Suprapubic skin (tissue), 4 donors: ENCODE measurements around the gene SERP1. TPM values are rescaled to one million over a fixed set of nuclear protein-coding genes. Genes with fewer than 3 reads are reported as not detected.
A peak's percentile ranks its signal among the peaks of the same experiment; 100 is the strongest.

Experiments used
- DNase-seq, 2 donors: peaks; one replicate each; pipeline ENCODE4 v3.0.0-alpha.2; 2019; ENCODE audit warnings: low spot score in 2 of 2
- H3K27ac ChIP-seq: fragments of 200-600 bp; sonication (generic); one replicate; pipeline ENCODE4 v1.5.1; 2019
- H3K27me3 ChIP-seq: fragments of 200-600 bp; sonication (generic); one replicate; pipeline ENCODE4 v1.5.1; 2019
- H3K36me3 ChIP-seq: fragments of 200-600 bp; sonication (generic); one replicate; pipeline ENCODE4 v1.5.1; 2019
- H3K4me1 ChIP-seq: fragments of 200-600 bp; sonication (generic); one replicate; pipeline ENCODE4 v1.5.1; 2019
- H3K4me3 ChIP-seq: fragments of 200-600 bp; sonication (generic); one replicate; pipeline ENCODE4 v1.5.1; 2019; ENCODE audit warnings: mild to moderate bottlenecking
- H3K9me3 ChIP-seq: fragments of 200-600 bp; sonication (generic); one replicate; pipeline ENCODE4 v1.5.1; 2019
- CTCF ChIP-seq, 2 donors: fragments of 200-600 bp in 1 of 2; fragments of 450-650 bp in 1 of 2; sonication (generic) in 1 of 2; IDR thresholded peaks; one replicate each; pipeline ENCODE4 v1.5.1; 2016 to 2019; ENCODE audit warnings: antibody characterized with exemption in 2 of 2, mild to moderate bottlenecking in 1 of 2, moderate library complexity in 1 of 2
- EP300 ChIP-seq: sonication (generic); formaldehyde crosslinking; IDR thresholded peaks from one replicate; pipeline ENCODE4 v1.6.1; 2017; ENCODE audit warnings: antibody characterized with exemption
- POLR2A ChIP-seq, 2 donors: fragments of 450-650 bp; IDR thresholded peaks; one replicate each; pipeline ENCODE4 v1.6.1; 2017; ENCODE audit warnings: antibody characterized with exemption in 2 of 2, mild to moderate bottlenecking in 2 of 2, moderate library complexity in 2 of 2
- POLR2AphosphoS5 ChIP-seq, 3 donors: sonication (generic); formaldehyde crosslinking; IDR thresholded peaks; one replicate each; pipeline ENCODE4 v1.6.1; 2017; ENCODE audit warnings: antibody characterized with exemption in 3 of 3
- WGBS: methylation state at CpG from one replicate; pipeline ENCODE4 v1.1.5; 2018; 5-methylcytosine and 5-hydroxymethylcytosine counted together
- total RNA-seq, 4 donors: library from RNA; depleted of rRNA; stranded (reverse); fragments of >200 nt; gene quantifications; one replicate each; pipeline ENCODE4 v1.1.0, GENCODE V29; 2016

The SERP1 gene
- total RNA-seq, 4 donors from 2014 or later = 84.2 to 149 (median 120) TPM

- H3K27me3 ChIP-seq = no peaks in the 10 kb centered on the region
- H3K36me3 ChIP-seq = peaks cover 36% of the 10 kb centered on the region
- 70% methylated on average over 1 of the region's 1 CpG for WGBS
- no peaks in the 10 kb centered on the region for H3K9me3 ChIP-seq
- H3K27ac ChIP-seq = no peak overlapping the region
- TF ChIP-seq CTCF (IDR thresholded peaks at IDR 0.05) = no peak
- no peak for TF ChIP-seq POLR2A (IDR thresholded peaks at IDR 0.05)
- no peak for TF ChIP-seq EP300
- no peak for TF ChIP-seq POLR2AphosphoS5 (IDR thresholded peaks at IDR 0.05)
- DNase-seq = no peak
- no peak overlapping the region for H3K4me3 ChIP-seq
- no peaks in the 10 kb centered on the region for H3K4me1 ChIP-seq
Measured at GRCh38 chr3:150557725-150558124, 11.4 kb upstream of the SERP1 start.

- Histone ChIP-seq H3K27ac (no peak overlapping the region), H3K4me3 (no peak overlapping the region), H3K4me1 (no peaks in the 10 kb centered on the region), H3K36me3 (peaks cover 42% of the 10 kb centered on the region), H3K27me3 (no peaks in the 10 kb centered on the region), H3K9me3 (no peaks in the 10 kb centered on the region)
- DNase-seq = no peak
- 78% methylated on average over 2 of the region's 2 CpGs for WGBS
- no peak for TF ChIP-seq EP300
- TF ChIP-seq POLR2A (IDR thresholded peaks at IDR 0.05) = no peak
- TF ChIP-seq POLR2AphosphoS5 (IDR thresholded peaks at IDR 0.05) = no peak
- no peak for TF ChIP-seq CTCF (IDR thresholded peaks at IDR 0.05)
Measured at GRCh38 chr3:150556792-150557191, 10.5 kb upstream of the SERP1 start.

- H3K36me3 ChIP-seq = peaks cover 40% of the 10 kb centered on the region
- H3K4me3 ChIP-seq = no peak overlapping the region
- H3K4me1 ChIP-seq = no peaks in the 10 kb centered on the region
- no peaks in the 10 kb centered on the region for H3K9me3 ChIP-seq
- no peak for DNase-seq
- no peak for TF ChIP-seq POLR2A (IDR thresholded peaks at IDR 0.05)
- TF ChIP-seq CTCF (IDR thresholded peaks at IDR 0.05) = no peak
- no peak for TF ChIP-seq POLR2AphosphoS5 (IDR thresholded peaks at IDR 0.05)
- no peak for TF ChIP-seq EP300
- WGBS = over 99% methylated on average over 4 of the region's 4 CpGs
- no peak overlapping the region for H3K27ac ChIP-seq
- no peaks in the 10 kb centered on the region for H3K27me3 ChIP-seq
Measured at GRCh38 chr3:150555859-150556436, 9.7 kb upstream of the SERP1 start.

- H3K9me3 ChIP-seq = no peaks in the 10 kb centered on the region
- no peak for DNase-seq
- no peak for TF ChIP-seq POLR2AphosphoS5 (IDR thresholded peaks at IDR 0.05)
- no peak for TF ChIP-seq CTCF (IDR thresholded peaks at IDR 0.05)
- TF ChIP-seq POLR2A (IDR thresholded peaks at IDR 0.05) = no peak
- TF ChIP-seq EP300 = no peak
- peaks cover 46% of the 10 kb centered on the region for H3K4me1 ChIP-seq
- WGBS = 20% methylated on average over 7 of the region's 7 CpGs
- H3K27me3 ChIP-seq = no peaks in the 10 kb centered on the region
- H3K4me3 ChIP-seq = peak overlapping the region; percentile 82
- peaks cover 21% of the 10 kb centered on the region for H3K36me3 ChIP-seq
- peak overlapping the region; percentile 97 for H3K27ac ChIP-seq
Measured at GRCh38 chr3:150547045-150547741, 897 bp upstream of the SERP1 start.

- H3K27me3 ChIP-seq = no peaks in the 10 kb centered on the region
- H3K9me3 ChIP-seq = no peaks in the 10 kb centered on the region
- 0% methylated on average over 11 of the region's 54 CpGs for WGBS
- H3K36me3 ChIP-seq = peaks cover 16% of the 10 kb centered on the region
- TF ChIP-seq EP300 (no peak), POLR2AphosphoS5 (IDR thresholded peaks at IDR 0.05) (no peak), POLR2A (IDR thresholded peaks at IDR 0.05) (no peak), CTCF (IDR thresholded peaks at IDR 0.05) (no peak)
- peaks cover 46% of the 10 kb centered on the region for H3K4me1 ChIP-seq
- peak overlapping the region; percentile 97 for H3K27ac ChIP-seq
- H3K4me3 ChIP-seq = peak overlapping the region; percentile 82
- peak in 1 of 2 donors; percentile 86 for DNase-seq
Measured at GRCh38 chr3:150545419-150546225, 674 bp downstream of the SERP1 start.
